ENCODE measurements around the gene PI4KA.
"Not testable (repeated sequence)": the region's sequence is repeated elsewhere in the genome, so short reads cannot be mapped to it uniquely, and the experiment has no call there.

PI4KA gene

DNA sequence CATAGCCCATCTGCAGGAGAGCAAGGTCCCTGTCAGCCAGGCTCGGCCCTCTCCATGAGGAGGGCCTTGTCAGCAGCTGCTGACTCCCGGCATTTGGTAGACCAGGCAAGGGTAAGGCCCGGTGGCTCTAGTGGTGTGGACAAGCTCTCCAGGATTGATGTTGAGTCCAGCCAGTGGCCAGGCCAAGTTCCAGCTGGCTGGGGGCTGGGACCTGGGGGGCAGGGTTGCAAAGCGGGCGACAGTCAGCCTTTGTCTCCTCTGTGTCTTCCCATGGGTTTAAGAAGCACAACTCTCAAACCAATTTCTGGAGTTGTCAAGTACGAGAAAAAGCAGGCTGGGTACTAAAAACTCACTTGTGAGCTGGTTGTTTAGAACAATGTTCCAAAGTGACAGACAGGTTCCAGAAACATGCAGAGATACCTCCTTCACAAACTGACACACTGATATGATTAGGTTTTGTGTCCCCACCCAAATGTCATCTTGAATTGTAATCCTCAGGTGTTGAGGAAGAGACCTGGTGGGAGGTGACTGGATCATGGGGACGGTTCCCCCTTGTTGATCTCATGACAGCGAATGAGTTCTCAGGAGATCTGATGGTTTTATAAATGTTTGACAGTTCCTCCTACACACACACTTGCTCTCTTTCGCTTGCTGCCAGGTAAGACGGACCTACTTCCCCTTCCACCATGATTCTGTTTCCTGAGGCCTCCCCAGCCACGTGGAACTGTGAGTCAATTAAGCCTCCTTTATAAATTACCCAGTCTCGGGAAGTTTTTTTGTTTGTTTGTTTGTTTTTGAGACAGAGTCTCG, 137.0 kb downstream of the PI4KA start:
- DNase-seq (ENCODE audit: low read depth, low spot score): no peak
- no peak overlapping the region for H3K4me3 ChIP-seq (ENCODE audit: low read depth, low read length)
- CTCF ChIA-PET: no interaction called here
- TF ChIP-seq, protein P1, sequence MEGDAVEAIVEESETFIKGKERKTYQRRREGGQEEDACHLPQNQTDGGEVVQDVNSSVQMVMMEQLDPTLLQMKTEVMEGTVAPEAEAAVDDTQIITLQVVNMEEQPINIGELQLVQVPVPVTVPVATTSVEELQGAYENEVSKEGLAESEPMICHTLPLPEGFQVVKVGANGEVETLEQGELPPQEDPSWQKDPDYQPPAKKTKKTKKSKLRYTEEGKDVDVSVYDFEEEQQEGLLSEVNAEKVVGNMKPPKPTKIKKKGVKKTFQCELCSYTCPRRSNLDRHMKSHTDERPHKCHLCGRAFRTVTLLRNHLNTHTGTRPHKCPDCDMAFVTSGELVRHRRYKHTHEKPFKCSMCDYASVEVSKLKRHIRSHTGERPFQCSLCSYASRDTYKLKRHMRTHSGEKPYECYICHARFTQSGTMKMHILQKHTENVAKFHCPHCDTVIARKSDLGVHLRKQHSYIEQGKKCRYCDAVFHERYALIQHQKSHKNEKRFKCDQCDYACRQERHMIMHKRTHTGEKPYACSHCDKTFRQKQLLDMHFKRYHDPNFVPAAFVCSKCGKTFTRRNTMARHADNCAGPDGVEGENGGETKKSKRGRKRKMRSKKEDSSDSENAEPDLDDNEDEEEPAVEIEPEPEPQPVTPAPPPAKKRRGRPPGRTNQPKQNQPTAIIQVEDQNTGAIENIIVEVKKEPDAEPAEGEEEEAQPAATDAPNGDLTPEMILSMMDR (IDR thresholded peaks at IDR 0.05; ENCODE audit: insufficient read depth, low read length, missing control alignments): no peak
- POLR2A ChIA-PET: no interaction called here

DNA sequence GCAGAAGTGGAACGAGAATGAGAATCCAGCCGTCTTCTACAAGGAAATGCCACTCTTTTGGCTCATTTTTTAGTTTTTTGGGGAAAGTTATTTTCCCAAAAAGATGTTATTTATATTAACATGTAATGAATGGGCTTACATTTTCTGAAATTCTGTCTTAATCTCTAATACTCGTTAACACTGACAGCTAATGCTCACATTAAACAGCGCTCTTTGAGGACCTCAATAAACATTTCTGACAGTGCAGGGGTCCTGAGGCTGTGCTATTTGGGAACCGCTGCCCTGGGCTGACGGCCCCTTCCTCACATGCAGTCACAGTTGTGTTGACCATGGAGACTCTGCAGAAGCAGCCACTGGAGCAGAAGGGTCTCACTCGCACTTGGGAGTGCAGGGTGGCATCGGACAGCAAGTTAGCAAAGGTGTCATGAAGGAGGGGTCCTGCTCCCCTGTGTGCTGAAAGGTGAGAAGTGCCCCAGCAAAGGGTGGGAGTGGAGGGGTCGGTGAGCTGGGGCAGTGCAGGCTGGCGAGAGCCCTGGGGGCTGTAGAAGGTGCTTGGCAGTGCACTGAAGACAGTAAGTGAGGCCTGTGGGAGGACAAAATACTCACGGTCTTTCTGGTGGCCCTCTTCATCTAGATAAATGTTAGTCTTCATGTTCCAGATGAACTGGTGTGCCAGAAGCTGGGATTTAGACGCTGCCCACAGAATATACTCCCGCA, 137.8 kb downstream of the PI4KA start:
- ChIA-PET CTCF (interaction anchor here (1.1 kb wide), 1 partner anchor 63 kb away, joined by 4 read pairs; no protein-coding TSS in a partner anchor), POLR2A (no interaction called here)
- TF ChIP-seq, protein P1 (IDR thresholded peaks at IDR 0.05; ENCODE audit: insufficient read depth, low read length, missing control alignments): no peak
- no peak overlapping the region for H3K4me3 ChIP-seq (ENCODE audit: low read depth, low read length)
- no peak for DNase-seq (ENCODE audit: low read depth, low spot score)

DNA sequence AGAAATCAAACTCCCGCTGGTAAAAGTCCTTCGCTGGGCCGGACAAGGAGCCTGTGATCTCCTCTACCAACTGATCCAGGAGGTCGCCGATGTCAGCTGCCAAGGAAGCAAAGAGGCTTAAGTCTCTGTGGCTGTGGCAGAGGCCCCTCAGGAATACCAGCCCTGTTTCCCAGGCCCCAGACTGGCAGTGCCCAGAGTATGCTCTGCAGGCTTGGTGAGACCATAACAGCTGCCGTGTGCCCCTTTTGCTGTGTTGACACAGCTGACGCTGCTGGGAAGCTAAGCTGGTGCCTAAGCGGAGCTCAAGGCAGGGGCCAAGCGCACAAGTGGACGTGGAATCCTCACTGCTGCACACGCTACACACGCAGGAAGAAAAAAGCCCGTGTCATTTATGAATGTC, 139.9 kb downstream of the PI4KA start:
- CTCF ChIA-PET; DNase-seq (ENCODE audit: low read depth, low spot score); H3K4me3 ChIP-seq (ENCODE audit: low read depth, low read length); POLR2A ChIA-PET: not testable (repeated sequence)

DNA sequence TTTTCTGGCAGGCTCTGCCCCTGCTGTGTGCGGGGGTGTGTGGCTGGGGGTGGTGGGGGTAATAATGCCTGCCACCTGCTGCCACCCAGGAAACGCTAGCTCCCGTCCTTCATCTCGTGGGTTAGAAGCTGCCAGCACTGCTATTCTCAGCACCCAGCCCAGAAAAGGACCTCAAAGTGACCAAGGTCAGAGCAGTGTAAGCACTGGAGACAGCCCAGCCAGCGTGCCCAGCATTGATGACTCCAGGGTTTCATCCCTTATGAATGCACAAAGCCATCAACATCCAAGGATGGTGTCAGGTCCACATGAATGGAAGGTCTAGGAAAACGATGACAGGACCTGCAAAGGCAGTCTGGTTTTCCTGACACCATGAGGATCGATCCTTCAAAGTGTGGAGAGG, 140.6 kb downstream of the PI4KA start:
- CTCF ChIA-PET; POLR2A ChIA-PET; DNase-seq (ENCODE audit: low read depth, low spot score); H3K4me3 ChIP-seq (ENCODE audit: low read depth, low read length): not testable (repeated sequence)

DNA sequence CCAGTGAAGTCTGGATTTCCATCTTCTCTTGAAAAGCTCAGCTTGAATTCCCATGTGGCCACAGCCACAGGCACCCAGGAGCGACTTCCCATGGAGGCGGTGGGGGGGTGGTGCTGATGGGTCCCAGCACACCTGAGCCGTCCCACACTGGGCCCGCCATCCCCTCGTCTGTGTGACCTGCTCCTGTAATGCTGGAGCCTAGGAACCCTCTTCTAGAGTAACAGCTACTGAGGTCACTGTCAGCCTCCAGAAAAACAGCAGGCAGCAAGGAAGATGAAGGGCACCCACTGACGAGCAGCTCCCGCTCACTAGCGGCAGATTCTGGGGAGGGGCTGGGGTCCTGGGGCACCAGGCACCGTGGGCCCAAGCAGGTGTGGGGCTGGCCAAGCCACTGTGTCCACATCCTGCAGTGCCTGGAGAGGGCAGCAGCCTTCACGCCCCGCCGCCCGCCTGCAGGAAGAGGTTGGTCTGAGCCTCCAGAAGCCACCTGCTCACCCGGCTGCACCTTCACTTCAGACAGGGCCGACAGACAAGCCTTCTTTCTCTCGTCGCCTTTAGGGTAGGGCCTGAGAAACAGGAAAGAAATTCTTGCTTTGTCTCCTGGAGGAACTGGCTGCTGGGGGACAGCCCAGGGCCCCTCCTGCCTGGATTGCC, 141.3 kb downstream of the PI4KA start:
- H3K4me3 ChIP-seq (ENCODE audit: low read depth, low read length); CTCF ChIA-PET; DNase-seq (ENCODE audit: low read depth, low spot score); POLR2A ChIA-PET: not testable (repeated sequence)

DNA sequence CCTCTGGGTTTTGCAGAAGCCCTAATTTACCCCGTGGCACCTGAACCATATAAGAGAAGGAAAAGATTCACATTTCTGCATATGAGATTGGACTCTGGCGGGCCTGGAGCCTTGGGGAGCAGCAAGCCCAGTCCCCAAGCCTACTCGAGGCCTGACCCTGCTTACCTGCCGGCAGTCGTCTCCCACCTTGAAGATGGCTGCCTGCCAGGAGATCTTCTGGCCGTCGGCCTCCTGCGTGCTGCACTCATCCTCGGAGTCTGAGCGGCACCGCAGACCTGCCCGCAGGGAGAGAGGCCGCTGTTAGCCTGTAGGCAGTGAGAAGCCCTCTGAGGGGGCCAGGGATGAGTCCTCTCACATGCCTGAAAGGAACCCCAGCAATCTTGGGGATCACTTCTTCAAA, 145.5 kb downstream of the PI4KA start:
- POLR2A ChIA-PET; DNase-seq (ENCODE audit: low read depth, low spot score); CTCF ChIA-PET: not testable (repeated sequence)

DNA sequence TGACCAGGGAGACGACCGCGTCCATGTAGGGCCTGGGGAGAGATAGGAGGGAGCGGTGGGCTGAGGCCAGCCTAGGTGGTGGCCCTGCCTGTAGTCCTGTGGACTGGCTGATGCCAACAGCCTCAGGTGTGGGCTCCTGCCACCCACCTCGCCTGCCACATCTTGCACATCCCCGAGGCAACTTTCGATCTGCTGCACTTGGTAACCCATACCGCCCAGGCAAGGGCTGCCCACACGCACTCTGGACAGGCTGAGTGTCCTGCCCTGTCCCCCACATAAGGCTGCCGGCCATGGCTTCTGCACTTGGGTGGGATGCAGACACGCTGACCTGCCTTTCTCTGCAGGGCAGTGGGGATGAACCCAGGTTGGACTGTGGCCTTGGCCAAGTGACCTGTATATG, 148.6 kb downstream of the PI4KA start:
- H3K4me3 ChIP-seq (ENCODE audit: low read depth, low read length); DNase-seq (ENCODE audit: low read depth, low spot score); POLR2A ChIA-PET; CTCF ChIA-PET: not testable (repeated sequence)

More for the DNA sequence above, 145.5 kb downstream of the PI4KA start:
- not testable (repeated sequence) for H3K4me3 ChIP-seq (ENCODE audit: low read depth, low read length)

DNA sequence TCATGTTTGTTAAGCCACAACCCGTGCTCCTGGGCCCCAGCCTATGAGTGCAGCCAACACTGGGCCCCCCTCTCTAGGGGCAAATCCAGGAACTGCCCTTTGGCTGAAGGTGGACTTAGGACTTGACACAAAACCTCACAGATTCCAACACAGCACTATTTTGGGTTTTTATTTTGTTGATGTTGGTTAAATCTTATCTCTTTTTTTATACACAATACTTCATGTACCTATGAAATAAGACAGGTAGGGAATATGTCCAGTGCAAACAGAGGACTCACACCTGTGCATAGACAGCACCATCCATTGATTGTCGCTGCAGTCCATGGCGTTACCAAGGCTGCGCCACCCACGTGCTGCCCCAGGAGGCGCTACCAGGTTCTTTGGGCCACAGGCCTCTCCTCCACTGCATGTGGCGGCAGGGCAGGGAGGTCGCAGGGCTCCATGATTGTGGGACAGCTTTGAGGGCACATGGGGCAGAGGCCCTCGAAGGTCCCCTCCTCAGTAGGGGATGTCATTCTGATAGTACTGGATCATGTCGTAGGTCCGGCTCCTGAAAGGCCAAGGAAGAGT, 151.0 kb downstream of the PI4KA start:
- DNase-seq (ENCODE audit: low read depth, low spot score); CTCF ChIA-PET; POLR2A ChIA-PET; H3K4me3 ChIP-seq (ENCODE audit: low read depth, low read length): not testable (repeated sequence)

DNA sequence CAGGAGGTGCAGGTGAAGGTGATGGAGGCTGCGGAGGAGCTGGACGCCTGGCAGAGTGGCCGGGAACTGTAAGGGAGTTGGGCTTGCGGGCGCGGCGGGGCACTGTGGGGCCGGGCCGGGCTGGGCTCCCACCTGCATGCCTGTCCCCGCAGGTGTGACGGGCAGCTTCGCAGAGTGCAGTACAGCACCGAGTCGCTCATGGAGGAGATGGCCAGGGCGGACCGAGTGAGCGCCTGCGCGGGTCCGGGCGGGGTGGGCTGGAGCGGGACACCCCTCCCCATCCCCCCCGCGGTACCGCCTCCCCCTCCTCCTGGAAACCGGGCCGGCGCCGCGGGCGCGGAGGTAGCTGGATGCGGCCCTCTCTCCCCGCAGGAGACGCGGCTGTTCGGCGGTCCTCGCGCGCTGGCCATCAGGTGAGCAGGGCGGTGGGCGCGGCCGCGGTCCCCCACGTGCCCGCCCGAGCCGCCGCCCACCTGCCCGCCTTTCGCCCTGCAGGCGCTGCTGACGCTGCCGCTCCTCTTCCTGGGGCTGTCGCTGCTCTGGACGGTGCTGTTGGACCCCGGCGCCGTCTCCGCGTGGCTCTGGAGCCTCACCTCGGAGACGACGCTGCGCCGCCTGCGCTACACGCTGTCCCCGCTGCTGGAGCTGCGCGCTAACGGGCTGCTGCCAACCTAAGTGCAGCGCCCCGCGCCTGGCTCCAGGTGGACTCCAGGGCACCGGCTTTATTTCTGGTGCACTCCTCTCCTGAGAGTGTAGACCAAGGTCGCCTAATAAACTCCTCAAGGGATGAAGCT, 154.6 kb downstream of the PI4KA start:
- DNase-seq (ENCODE audit: low read depth, low spot score); H3K4me3 ChIP-seq (ENCODE audit: low read depth, low read length); CTCF ChIA-PET: not testable (repeated sequence)
- POLR2A ChIA-PET: interaction anchor here (0.6 to 0.8 kb wide), 2 partner anchors 27 to 286 kb away, joined by 3 read pairs; no protein-coding TSS in a partner anchor

DNA sequence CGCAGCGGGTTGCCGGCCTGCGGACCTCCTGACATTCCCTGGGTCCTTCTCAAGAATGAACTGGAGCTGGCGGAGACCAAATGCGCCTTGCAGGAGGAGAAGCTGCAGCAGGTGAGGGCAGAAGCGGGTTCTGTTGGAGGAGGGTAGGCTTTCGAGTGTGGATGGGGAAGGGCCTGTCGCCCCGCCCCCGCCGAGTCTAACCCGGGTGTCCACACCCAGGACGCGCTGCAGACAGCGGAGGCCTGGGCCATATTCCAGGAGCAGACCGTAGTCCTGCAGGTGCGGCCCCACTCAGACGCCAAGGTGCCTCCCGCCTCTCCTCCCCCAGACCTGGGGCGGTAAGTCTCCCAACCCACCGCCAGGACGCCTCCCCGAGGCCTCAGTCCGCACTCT, 155.2 kb downstream of the PI4KA start:
- peak overlapping the region; percentile 27; the same call in 1 of the 2 replicates for H3K4me3 ChIP-seq (ENCODE audit: low read depth, low read length)
- DNase-seq (ENCODE audit: low read depth, low spot score); CTCF ChIA-PET: not testable (repeated sequence)
- POLR2A ChIA-PET: interaction anchor here (0.8 kb wide), 1 partner anchor 285 kb away, joined by 3 read pairs; no protein-coding TSS in a partner anchor

DNA sequence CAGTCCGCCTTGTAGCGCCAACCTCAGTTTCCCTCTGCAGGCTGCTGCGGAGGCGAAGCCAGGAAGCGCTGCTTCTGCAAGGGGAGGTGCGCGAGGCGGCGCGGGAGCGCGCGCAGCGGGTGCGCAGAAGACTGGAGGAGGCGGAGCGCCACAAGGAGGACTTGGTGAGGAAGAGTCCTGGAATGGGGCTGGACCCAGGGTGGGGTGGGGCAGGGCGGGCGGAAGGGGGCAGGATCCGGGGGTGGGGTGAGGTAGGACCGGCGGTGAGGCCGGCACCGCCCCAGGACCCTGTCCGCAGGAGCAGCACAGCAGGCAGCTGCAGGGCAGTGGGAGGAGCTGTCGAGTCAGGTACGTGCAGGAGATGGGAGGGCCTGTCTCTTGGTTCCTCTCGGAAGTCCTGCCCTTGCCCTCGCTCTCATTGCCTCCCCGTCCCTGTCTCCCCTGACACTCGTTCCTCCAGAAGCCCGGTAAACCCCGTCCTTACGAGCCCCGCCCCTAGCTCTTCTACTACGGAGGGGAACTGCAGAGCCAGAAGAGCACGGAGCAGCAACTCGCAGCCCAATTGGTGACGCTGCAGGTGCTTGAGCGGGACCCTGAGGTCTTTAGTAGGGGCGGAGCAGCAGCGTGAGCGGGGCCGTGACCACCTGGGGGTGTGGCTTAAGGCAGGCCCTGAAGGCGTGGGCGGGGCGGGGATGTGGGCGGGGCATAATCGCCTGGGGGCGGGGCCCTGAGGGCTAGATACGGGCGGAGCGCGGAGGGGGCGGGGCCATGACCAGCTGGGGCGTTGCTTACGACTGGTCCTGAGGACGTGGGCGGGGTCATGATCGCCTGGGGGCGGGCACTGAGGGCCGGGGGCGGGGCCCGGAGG, 155.8 kb downstream of the PI4KA start:
- CTCF ChIA-PET: not testable (repeated sequence)
- DNase-seq (ENCODE audit: low read depth, low spot score): peak; percentile 45
- peak overlapping the region; percentile 70 for H3K4me3 ChIP-seq (ENCODE audit: low read depth, low read length)
- POLR2A ChIA-PET: interaction anchor here (0.8 kb wide), 1 partner anchor 285 kb away, joined by 3 read pairs; no protein-coding TSS in a partner anchor

DNA sequence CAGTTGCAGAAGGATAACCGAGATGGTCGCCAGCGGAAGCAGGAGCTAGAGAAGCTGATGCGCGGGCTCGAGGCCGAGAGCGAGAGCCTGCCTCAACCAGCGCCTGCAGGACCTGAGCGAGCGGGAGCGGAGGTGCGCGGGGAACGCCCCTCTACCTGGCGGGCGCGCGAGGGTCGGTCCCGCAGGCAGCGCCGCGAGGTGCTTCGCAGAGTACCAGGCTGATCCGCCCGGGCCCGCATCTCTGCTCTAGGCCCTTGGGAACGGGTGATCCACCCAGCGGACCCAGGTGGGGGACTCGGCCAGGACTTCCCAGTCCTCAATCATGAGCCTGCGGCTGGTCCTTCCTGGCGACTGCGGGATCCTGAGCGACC, 156.5 kb downstream of the PI4KA start:
- POLR2A ChIA-PET; DNase-seq (ENCODE audit: low read depth, low spot score): not testable (repeated sequence)
- peak overlapping the region; percentile 70 for H3K4me3 ChIP-seq (ENCODE audit: low read depth, low read length)
- CTCF ChIA-PET: interaction anchor here (2.0 kb wide), 1 partner anchor 96 kb away, joined by 4 read pairs; no protein-coding TSS in a partner anchor
